ENCODE results near the gene YARS1. TPM values are rescaled to one million over a fixed set of nuclear protein-coding genes. Genes with fewer than 3 reads are reported as not detected.

Gene YARS1
- total RNA-seq, 4 donors from 2014 or later = 23.9 to 54.5 (median 33.8) TPM

DNA sequence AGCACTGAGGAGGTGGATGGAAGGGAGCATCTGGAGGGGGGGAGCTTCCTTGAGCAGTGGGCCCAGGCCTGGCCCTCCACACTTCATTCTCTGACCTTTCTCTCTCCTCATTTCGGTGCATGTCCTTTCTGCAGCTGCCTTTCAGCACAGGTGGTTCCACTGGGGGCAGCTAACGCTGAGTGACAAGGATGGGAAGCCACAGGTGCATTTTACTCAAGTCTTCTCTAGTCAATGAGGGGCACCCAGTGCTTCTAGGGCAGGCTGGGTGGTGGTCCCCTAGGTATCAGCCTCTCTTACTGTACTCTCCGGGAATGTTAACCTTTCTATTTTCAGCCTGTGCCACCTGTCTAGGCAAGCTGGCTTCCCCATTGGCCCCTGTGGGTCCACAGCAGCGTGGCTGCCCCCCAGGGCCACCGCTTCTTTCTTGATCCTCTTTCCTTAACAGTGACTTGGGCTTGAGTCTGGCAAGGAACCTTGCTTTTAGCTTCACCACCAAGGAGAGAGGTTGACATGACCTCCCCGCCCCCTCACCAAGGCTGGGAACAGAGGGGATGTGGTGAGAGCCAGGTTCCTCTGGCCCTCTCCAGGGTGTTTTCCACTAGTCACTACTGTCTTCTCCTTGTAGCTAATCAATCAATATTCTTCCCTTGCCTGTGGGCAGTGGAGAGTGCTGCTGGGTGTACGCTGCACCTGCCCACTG lies 43.2 kb downstream of the YARS1 start:
- DNase-seq = no peak
- no peaks in the 10 kb centered on the region for H3K27me3 ChIP-seq
- no peak overlapping the region for H3K27ac ChIP-seq
- 87% methylated on average over 7 of the region's 7 CpGs; no CpG with 5 or more reads in 1 of the 2 donors for WGBS, 2 donors (ENCODE audit: low coverage in 1 of 2)
- TF ChIP-seq EP300 (IDR thresholded peaks at IDR 0.05; ENCODE audit: low read depth) (no peak), POLR2AphosphoS5 (IDR thresholded peaks at IDR 0.05) (peak in 1 of 3 donors; percentile 3), POLR2A (IDR thresholded peaks at IDR 0.05) (no peak)
- TF ChIP-seq, protein P1, sequence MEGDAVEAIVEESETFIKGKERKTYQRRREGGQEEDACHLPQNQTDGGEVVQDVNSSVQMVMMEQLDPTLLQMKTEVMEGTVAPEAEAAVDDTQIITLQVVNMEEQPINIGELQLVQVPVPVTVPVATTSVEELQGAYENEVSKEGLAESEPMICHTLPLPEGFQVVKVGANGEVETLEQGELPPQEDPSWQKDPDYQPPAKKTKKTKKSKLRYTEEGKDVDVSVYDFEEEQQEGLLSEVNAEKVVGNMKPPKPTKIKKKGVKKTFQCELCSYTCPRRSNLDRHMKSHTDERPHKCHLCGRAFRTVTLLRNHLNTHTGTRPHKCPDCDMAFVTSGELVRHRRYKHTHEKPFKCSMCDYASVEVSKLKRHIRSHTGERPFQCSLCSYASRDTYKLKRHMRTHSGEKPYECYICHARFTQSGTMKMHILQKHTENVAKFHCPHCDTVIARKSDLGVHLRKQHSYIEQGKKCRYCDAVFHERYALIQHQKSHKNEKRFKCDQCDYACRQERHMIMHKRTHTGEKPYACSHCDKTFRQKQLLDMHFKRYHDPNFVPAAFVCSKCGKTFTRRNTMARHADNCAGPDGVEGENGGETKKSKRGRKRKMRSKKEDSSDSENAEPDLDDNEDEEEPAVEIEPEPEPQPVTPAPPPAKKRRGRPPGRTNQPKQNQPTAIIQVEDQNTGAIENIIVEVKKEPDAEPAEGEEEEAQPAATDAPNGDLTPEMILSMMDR (IDR thresholded peaks at IDR 0.05) = no peak
- no peak overlapping the region for H3K4me3 ChIP-seq
- H3K36me3 ChIP-seq = peaks cover 0 to 18% (median 4%) of the 10 kb centered on the region in 4 donors
- no peaks in the 10 kb centered on the region for H3K9me3 ChIP-seq
- H3K4me1 ChIP-seq = peaks cover 0 to 8% (median 2%) of the 10 kb centered on the region in 4 donors
- intact Hi-C loops (cut with DNase I; ENCODE audit: low total_unique reads) (loop anchor here (2.0 kb wide), 1 partner anchor 61 kb away; no protein-coding TSS in a partner anchor), in situ Hi-C loops (cut with MboI; ENCODE audit: low pct_ligation_motif_present in 1 of 4, low pct_unique_long_range_greater_than_20kb in 1 of 4, low sequenced_read_pairs in 3 of 4) (loop anchor here in 2 of 4 donors (10.0 kb wide), 1 partner anchor 59 kb away; no protein-coding TSS in a partner anchor)

DNA sequence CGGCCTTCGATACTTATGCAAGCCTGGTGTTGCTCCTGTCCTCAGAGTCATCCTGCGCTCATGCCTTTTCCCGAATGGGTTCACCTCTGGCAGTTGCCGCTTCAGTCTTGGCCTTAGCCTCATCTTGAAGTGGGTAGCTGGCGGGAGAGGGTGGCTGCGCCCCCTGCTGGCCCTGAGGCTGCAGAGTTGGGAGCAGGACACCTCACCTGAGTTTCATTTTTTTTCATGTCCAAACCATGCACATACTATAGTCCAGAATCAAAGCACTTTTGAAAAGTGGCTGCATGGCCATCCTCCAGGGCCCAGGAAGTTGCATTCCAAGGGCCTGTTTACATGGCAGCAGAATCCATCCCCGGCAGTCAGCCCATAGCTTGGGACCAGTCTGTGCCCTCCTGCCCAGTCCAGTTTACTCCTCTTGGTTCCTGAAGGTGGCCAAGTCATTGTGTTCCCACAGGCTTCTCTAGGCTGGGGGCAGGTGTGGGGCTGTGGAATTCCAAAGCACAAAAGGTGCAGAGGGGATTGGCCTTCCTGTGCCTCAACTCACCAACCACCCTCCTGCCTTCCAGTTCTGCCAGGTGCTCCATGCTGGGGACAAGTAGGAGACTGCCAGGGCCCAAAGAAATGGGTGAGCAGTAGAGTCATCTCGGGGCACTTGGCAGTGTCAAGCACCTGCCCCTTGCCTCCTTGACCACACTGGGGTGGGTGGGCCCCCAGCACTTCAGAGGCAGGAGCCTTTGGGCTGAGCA lies 44.0 kb downstream of the YARS1 start:
- DNase-seq = peak; percentile 89
- intact Hi-C loops (cut with DNase I; ENCODE audit: low total_unique reads) (loop anchor here (2.0 kb wide), 1 partner anchor 60 kb away; no protein-coding TSS in a partner anchor), in situ Hi-C loops (cut with MboI; ENCODE audit: low pct_ligation_motif_present in 1 of 4, low pct_unique_long_range_greater_than_20kb in 1 of 4, low sequenced_read_pairs in 3 of 4) (loop anchor here in 2 of 4 donors (10.0 kb wide), 1 partner anchor 58 kb away; no protein-coding TSS in a partner anchor)
- Histone ChIP-seq H3K36me3 (peaks cover 0 to 17% (median 0%) of the 10 kb centered on the region in 4 donors), H3K9me3 (no peaks in the 10 kb centered on the region), H3K27me3 (no peaks in the 10 kb centered on the region), H3K4me3 (no peak overlapping the region), H3K4me1 (peaks cover 0 to 8% (median 2%) of the 10 kb centered on the region in 4 donors), H3K27ac (peak overlapping the region in 2 of 4 donors; percentile 8 to 27)
- 22% methylated on average over 9 of the region's 9 CpGs; no CpG with 5 or more reads in 1 of the 2 donors for WGBS, 2 donors (ENCODE audit: low coverage in 1 of 2)
- TF ChIP-seq, protein P1 (IDR thresholded peaks at IDR 0.05) = peak; percentile 90 to 97 (median 95)
- TF ChIP-seq POLR2A (IDR thresholded peaks at IDR 0.05) (no peak), EP300 (IDR thresholded peaks at IDR 0.05; ENCODE audit: low read depth) (no peak), POLR2AphosphoS5 (IDR thresholded peaks at IDR 0.05) (peak in 2 of 3 donors; percentile 32 to 34)

DNA sequence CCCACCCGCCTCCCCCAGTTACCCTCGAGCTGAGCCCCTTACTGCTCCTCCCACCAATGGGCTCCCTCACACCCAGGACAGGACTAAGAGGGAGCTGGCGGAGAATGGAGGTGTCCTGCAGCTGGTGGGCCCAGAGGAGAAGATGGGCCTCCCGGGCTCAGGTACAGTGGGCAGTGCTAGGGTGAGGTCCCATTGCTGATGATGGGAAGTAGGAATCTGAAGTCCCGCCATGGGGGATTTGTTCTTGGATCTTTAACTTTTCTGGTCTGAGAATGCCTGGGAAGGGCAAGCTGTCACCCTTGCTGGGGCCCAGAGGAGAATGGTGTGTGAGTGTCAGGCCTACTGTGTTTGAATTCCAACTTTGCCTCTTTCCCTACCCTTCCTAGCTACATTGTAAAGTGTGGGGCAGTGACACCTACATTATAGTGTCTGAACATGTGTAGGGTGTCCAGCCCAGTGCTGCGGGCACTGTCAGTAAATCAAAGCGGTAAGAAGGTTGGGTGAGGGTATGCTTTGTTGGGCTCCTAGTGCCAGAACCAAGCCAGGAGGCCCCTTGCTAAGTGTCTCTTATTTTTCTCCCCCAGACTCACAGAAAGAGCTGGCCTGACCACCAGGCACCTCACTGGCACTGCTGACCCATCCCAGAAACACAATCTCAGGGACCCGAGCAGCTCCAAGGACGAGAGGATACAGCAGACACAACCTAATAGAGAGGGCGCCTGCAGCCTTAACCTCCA lies 44.7 kb downstream of the YARS1 start:
- intact Hi-C loops (cut with DNase I; ENCODE audit: low total_unique reads) = loop anchor here (2.0 kb wide), 1 partner anchor 60 kb away; no protein-coding TSS in a partner anchor
- H3K4me1 ChIP-seq = peaks cover 0 to 8% (median 4%) of the 10 kb centered on the region in 4 donors
- H3K27me3 ChIP-seq = no peaks in the 10 kb centered on the region
- no peak overlapping the region for H3K4me3 ChIP-seq
- H3K36me3 ChIP-seq = peaks cover 0 to 17% (median 0%) of the 10 kb centered on the region in 4 donors
- 88 to 90% methylated on average over 2 to 7 of the region's 10 CpGs for WGBS, 2 donors (ENCODE audit: low coverage in 1 of 2)
- no peak for DNase-seq
- peak overlapping the region in 2 of 4 donors; percentile 8 to 27 for H3K27ac ChIP-seq
- H3K9me3 ChIP-seq = no peaks in the 10 kb centered on the region
- in situ Hi-C loops (cut with MboI; ENCODE audit: low pct_ligation_motif_present in 1 of 4, low pct_unique_long_range_greater_than_20kb in 1 of 4, low sequenced_read_pairs in 3 of 4) = loop anchor here in 2 of 4 donors (10.0 kb wide), 1 partner anchor 58 kb away; no protein-coding TSS in a partner anchor
- TF ChIP-seq POLR2A (IDR thresholded peaks at IDR 0.05) (no peak), POLR2AphosphoS5 (IDR thresholded peaks at IDR 0.05) (no peak), EP300 (IDR thresholded peaks at IDR 0.05; ENCODE audit: low read depth) (no peak)
- TF ChIP-seq, protein P1 (IDR thresholded peaks at IDR 0.05) = no peak

Data from transverse colon (tissue), 4 donors.